Measurements from ENCODE around the gene FSD1. TPM values are rescaled to one million over a fixed set of nuclear protein-coding genes. Genes with fewer than 3 reads are reported as not detected.

FSD1 gene
- total and polyA plus RNA-seq, 9 of the 15 experiments (the other 6 are each of a cell fraction or from before 2014, with no cell fraction given) = 0.11 to 1.9 (median 0.94) TPM; not detected in 1

DNA sequence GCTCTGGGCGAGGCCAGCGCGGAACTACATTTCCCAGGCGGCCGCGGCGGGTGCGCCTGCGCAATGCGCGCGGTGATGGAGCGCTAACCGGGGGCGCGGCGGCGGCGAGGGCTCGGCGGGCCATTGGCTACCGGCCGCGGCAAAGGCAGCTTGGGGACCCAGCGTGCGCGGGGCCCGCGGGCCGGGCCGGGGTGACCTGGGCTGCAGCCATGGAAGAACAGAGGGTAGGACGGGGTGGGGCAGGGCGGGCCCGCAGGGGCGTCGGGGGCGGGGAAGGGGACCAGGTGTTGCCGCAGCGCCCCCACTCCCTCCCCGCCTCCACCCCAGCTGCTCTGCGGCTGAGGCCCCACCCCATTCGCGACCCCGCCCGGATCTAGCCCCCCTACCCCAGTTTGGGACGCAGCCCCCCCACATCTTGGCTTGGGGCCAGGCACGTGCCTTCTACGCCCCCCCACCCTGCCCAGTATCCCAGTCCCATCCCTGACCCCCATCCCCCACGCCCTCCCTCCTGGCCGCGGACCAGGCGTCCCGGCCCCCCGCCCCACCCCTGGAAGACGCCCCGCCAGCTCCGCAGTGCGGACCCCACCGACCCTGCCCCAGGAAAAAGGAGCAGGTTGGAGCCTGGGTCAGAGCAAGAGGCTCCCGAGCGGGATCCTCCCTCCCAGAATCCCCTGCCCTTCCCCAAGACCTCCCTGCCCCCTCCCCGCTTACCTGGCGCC is at the start of gene FSD1 (continued):
- peak; percentile 40 for TF ChIP-seq RBM25 (IDR thresholded peaks at IDR 0.05; ENCODE audit: low read depth, low read length, severe bottlenecking)
- TF ChIP-seq, protein P1, sequence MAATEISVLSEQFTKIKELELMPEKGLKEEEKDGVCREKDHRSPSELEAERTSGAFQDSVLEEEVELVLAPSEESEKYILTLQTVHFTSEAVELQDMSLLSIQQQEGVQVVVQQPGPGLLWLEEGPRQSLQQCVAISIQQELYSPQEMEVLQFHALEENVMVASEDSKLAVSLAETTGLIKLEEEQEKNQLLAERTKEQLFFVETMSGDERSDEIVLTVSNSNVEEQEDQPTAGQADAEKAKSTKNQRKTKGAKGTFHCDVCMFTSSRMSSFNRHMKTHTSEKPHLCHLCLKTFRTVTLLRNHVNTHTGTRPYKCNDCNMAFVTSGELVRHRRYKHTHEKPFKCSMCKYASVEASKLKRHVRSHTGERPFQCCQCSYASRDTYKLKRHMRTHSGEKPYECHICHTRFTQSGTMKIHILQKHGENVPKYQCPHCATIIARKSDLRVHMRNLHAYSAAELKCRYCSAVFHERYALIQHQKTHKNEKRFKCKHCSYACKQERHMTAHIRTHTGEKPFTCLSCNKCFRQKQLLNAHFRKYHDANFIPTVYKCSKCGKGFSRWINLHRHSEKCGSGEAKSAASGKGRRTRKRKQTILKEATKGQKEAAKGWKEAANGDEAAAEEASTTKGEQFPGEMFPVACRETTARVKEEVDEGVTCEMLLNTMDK (IDR thresholded peaks at IDR 0.05; ENCODE audit: borderline replicate concordance, insufficient read depth, low read depth, low read length, poor library complexity, severe bottlenecking) = peak; percentile 73
- TF ChIP-seq NRF1 (conservative IDR thresholded peaks at IDR 0.05 in 1 of 2, IDR thresholded peaks at IDR 0.05 in 1 of 2) = peak; percentile 92 to 94; a peak in 2 of 4 replicates
- TF ChIP-seq CREB1 (IDR thresholded peaks at IDR 0.05) = 0 out of 2 replicates have a peak, but pooled peaks have one; percentile 31
- TF ChIP-seq CREB1 (CRISPR knock-in tag; IDR thresholded peaks at IDR 0.05) = no peak
- TF ChIP-seq HCFC1 (IDR thresholded peaks at IDR 0.05; ENCODE audit: low read depth, low read length) = peak; percentile 97
- peak in 1 of 2 experiments; percentile 76; a peak in 2 of 4 replicates for TF ChIP-seq RCOR1 (IDR thresholded peaks at IDR 0.05; ENCODE audit: borderline replicate concordance in 1 of 2, low read depth in 2 of 2, low read length in 2 of 2)
- no peak for TF ChIP-seq KLF16 (IDR thresholded peaks at IDR 0.05)
- no peak for TF ChIP-seq ARHGAP35 (IDR thresholded peaks at IDR 0.05; ENCODE audit: partially characterized antibody)
- no peak for TF ChIP-seq ZNF699 (CRISPR knock-in tag; IDR thresholded peaks at IDR 0.05; ENCODE audit: insufficient replicate concordance)
- TF ChIP-seq, protein P2, sequence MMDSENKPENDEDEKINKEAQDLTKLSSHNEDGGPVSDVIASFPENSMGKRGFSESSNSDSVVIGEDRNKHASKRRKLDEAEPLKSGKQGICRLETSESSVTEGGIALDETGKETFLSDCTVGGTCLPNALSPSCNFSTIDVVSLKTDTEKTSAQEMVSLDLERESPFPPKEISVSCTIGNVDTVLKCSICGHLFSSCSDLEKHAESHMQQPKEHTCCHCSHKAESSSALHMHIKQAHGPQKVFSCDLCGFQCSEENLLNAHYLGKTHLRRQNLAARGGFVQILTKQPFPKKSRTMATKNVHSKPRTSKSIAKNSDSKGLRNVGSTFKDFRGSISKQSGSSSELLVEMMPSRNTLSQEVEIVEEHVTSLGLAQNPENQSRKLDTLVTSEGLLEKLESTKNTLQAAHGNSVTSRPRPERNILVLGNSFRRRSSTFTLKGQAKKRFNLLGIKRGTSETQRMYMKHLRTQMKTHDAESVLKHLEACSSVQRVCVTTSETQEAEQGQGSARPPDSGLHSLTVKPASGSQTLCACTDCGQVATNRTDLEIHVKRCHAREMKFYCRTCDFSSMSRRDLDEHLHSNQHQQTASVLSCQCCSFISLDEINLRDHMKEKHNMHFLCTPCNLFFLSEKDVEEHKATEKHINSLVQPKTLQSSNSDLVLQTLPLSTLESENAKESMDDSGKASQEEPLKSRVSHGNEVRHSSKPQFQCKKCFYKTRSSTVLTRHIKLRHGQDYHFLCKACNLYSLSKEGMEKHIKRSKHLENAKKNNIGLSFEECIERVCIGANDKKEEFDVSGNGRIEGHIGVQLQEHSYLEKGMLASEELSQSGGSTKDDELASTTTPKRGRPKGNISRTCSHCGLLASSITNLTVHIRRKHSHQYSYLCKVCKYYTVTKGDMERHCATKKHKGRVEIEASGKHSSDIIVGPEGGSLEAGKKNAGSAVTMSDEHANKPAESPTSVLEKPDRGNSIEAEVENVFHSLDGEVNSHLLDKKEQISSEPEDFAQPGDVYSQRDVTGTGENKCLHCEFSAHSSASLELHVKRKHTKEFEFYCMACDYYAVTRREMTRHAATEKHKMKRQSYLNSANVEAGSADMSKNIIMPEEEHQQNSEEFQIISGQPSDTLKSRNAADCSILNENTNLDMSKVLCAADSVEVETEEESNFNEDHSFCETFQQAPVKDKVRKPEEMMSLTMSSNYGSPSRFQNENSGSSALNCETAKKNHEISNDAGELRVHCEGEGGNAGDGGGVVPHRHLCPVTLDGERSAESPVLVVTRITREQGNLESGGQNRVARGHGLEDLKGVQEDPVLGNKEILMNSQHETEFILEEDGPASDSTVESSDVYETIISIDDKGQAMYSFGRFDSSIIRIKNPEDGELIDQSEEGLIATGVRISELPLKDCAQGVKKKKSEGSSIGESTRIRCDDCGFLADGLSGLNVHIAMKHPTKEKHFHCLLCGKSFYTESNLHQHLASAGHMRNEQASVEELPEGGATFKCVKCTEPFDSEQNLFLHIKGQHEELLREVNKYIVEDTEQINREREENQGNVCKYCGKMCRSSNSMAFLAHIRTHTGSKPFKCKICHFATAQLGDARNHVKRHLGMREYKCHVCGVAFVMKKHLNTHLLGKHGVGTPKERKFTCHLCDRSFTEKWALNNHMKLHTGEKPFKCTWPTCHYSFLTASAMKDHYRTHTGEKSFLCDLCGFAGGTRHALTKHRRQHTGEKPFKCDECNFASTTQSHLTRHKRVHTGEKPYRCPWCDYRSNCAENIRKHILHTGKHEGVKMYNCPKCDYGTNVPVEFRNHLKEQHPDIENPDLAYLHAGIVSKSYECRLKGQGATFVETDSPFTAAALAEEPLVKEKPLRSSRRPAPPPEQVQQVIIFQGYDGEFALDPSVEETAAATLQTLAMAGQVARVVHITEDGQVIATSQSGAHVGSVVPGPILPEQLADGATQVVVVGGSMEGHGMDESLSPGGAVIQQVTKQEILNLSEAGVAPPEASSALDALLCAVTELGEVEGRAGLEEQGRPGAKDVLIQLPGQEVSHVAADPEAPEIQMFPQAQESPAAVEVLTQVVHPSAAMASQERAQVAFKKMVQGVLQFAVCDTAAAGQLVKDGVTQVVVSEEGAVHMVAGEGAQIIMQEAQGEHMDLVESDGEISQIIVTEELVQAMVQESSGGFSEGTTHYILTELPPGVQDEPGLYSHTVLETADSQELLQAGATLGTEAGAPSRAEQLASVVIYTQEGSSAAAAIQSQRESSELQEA (IDR thresholded peaks at IDR 0.05; ENCODE audit: low read depth) = no peak
- peak; percentile 51; the same call in 1 of the 2 replicates for TF ChIP-seq GABPB1 (CRISPR knock-in tag; IDR thresholded peaks at IDR 0.05)
- peak; percentile 72 for TF ChIP-seq CTBP1 (IDR thresholded peaks at IDR 0.05; ENCODE audit: borderline replicate concordance)
